Right forelimb (tissue), 1 donor: ENCODE results near the gene CHAF1A.
A peak's percentile ranks its signal among the peaks of the same experiment; 100 is the strongest.

Experiments
- DNase-seq: peaks from one replicate; pipeline ENCODE4 v3.0.0-alpha.2; 2018

The CHAF1A gene

DNA sequence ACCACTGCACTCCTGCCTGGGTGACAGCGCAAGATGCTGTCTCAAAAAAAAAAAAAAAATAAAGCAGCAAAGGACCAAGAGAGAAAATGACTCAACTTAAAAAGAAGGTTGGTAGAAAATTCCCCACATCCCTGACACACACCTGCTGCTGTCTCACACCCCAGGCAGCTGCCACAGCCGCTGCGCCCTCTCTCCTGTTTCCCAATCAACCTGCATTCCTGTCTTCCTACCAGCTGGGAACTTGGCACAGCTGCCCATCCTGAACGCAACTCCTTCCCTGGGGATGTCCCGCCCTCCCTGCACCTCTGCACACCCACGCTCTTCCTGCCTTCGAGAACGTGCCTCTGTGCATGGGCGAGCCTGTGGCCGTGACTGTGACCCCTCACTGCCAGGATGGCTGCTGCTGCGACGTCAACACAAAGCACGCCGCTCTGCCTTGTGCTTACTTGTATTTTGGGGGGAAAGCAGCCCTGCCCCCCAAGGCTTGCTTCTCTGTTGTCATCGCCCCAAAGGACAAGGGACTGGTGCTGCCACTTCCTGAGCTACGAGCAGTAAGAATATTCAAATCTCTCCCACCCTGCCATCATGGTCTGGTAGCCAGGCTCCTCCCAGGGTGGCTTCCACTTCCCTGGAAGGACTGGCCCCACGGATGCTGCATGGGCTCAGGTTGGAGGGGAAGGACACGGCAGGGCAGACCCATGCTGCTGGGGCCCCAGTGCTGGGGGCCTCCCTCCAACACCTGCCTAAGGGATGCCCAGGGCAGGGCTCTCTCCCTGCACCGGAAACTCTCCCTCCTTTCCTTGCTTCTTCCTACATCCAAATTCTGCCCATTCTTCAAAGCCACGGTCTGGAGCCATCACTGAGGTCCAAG lies 22.8 kb upstream of the CHAF1A start:
- no peak for DNase-seq

DNA sequence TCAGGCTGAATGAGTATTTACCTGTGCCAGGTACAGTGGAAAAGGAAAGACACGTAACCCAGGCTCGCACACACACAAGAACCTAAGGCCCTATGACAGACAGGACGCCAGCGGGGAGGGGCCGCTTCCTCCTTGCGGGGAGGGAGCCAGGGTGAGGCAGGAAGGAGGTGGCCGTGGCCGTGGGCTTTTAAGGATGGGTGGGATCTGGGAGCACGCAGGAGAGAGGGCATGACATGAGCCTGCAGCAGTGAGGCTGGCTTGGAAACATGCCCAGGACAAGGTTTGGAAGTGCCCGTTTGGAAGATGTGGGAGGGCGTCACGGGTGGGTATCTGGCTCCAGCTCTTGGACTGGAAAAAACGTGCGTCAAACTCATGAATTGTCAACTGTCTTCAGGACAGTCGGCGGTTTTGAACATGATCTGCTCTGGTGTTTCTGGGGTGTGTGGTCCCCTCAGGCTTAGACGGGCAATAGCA lies 22.1 kb upstream of the CHAF1A start:
- no peak for DNase-seq

DNA sequence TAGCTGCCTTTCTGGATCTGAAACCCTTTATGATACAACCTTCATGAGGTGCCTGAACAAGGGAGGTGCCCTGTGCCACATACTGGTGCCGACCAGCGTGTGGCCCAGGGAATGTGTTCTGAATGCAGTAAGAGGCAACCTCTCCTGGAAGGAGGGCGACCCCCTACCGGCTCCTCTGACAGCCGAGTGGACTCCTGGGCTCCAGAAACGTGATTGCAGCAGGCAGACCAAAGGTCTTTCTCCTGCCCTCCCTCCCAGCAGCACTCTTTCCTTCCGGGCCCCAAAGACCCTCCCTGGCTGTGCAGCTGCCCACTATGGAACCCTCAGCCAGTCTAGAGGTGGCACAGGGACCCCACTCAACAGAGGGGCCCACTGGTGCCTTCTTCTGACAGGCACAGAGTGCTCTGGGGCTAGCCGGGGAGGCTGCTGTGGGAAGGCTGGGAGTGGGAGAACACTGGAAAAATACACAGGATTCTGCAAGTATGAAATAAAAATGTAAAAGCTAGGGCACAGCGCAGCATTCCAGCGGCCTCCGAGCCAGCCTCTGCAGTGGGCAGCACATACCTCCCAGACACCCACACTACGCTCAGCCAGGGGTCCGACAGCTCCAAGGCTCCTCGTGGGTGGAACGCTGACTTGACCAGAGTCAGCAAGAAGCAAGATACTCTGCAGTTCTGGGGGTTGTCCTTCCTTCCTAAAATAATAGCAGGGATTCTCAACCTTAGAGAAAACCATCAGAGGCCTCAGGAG lies 17.0 kb upstream of the CHAF1A start:
- DNase-seq, result no peak

DNA sequence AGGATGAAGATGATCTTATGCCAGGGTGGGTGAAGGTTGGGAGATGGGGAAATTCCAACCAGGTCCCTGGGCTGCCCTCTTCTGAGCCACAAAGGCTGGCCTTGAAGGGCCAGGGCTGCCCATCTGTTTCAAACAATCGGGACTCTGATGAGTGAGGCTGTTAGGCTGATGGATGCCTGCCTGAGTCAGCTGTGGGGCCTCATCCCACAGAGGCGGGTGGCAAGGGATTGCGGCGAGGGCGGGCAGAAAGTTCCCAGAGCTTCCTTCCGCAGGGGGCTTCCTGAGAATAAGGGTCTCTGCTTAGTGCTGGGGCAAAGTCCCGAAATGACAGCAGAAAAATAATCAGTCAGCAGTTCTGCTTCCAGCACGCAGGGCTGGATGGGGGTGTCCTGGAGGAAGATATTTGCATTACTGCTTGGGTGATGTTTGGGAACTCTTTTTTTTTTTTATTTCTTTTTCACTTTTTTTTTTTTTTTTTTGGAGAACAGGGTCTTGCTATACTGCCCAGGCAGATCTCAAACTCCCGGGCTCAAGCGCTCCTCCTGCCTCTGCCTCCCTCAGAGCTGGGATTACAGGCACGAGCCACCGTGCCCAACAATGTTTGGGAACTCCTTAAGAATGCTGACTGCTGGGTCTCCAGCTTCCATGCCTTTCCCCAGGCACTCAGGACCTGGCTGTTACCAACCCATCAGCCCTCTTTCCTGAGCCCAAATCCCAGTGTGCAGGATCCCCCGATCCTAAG lies 16.2 kb upstream of the CHAF1A start:
- peak; percentile 44 for DNase-seq

DNA sequence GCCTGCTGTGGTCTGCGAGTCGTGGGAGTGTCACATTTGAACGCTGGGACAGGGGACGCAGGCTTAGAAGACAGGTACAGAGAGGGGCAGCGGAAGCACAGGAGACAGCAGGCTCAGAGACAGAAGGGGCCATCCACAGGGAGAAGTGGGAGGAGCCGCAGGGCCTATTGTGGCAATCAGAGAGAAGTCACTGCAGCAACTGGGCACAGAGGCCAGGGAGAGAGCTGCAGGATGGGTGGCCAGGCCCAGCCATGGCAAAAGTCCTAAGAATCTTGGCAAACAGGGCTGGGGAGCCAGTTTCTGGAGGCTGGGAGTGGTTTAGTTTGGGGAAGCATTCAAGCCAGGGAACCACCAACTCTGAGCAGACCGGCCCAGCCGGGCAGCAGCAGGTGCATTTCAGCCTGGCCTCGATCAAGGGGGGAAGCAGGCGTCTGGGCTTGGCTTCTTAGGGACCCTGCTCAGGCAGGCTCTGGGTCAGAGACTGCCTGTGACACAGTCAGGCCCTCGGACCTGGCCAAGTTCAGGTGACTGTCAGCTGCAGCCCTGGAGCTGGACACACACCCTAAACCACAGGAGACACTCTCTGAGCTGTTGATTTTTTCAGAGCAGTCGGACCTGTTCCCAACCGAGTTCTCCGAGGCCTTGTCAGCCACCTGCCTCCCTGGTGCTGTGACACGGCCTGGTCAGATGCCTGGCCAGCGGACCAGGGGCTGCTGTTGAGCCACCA lies 13.9 kb upstream of the CHAF1A start:
- no peak for DNase-seq

DNA sequence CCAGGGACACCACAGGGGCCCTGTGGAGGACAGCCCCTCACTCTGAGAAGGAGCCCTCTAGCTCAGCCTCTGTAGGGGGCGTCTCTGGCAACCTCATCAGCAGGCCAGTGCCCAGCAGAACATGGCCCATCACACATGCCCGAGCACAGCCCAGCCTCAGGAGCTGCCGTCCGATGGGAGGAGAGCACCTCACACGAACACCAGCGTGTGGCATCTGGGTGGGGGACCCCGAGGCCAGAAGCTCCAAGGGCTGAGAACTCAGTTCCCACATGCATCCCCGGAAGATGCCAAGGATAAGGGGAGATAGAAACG lies 13.4 kb upstream of the CHAF1A start:
- DNase-seq, result no peak

DNA sequence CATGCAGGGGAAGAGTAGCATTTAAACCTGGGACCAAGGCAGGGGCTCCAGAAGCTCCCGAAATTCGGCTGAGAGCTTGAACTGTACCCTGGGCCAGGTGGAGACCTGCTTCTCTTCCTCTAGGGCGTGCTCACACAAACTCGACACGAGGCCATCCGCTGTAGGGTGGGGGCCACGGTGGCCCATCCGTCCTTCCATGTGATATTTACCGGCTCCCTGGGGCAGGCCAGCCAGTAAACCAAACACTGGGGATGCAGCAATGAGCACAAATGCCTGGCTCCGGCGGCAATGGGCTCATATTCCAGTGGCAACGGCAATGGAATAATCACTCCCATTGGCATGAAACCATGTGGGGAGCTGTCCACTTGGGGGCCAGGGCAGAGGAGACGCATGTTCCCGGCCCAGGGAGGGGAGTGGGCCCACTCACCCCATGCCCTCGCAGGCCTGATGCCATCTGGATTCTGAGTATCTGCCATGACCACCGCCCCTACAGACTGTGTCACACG lies 12.9 kb upstream of the CHAF1A start:
- DNase-seq, result no peak

DNA sequence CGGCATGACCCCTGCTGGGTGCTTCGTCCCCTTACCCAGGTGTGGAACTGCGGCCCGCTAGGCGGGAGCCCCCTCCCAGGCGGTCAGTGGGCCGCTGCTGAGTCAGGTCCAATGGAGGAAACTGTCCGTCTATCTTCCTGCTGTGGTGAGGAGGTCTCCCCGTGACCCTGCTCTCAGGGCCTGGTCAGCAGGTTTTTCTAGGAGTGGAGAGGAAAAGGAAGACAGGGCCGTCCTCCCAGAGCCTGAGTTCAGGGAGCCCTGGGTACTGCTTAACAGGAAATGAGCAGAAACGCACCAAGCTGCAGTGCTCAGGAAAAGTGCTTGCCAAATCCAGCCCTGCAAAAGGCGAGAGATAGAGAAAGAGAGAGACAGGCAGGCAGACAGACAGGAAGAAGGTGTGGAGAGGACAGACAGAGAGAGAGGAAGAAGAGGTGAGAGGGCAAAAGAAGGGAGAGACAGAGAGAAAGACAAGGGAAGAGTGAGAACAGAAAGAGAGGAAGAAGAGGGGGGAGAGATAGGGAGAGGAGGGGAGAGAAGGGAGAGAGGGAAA lies 12.3 kb upstream of the CHAF1A start:
- no peak for DNase-seq

DNA sequence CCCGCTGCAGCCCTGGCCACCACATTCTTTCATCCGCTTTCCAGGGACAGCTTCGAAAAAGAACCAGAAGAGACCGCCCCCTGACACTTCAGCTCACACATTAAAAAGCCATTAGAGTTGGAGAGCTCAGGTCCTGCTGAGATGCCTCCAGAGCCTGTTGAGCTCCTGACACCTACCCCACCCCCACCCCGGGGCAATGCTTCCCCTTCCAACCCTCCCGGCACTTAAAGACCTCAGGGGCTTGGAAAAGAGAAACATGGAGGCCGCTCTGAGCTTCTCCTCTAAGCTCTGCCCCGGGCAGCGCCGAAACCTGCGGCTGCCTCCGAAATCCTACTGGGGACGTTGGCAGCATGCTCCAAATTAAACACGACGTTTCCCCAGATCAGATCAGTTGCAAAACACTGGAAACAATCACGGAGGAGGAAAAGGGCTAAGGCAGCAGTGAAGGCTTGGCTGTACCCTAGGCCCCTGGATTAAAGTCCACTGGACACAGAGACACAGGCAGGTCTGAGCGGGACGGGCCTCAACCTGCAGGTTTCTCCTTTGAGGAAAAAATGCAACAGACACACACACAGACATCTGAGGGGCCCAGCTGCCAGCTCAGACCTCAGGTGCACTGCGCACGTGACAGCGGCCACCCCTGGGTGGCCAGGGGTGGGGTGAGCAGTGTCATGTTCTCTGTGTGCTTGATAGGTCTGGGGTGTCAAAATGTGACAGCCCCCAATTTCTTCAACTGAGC lies 11.7 kb upstream of the CHAF1A start:
- peak; percentile 46 for DNase-seq

DNA sequence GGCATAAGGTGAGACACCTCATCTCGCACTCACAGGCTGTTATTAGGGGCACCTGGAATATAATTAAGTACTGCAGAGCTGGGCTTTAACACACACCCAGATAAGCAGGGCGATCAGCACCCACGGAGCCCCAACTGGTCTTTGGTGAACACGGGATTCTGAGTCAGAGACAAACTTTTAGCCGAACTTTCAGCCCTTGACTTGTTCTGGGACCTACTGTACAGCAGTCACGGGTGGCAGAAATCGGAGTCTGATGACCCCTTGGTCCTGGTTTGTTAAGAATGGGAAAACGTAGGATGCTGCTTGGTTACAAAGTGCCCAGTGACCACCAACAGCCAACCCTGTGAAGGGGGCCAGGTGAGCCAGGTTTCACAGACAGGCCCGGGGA lies 11.1 kb upstream of the CHAF1A start:
- no peak for DNase-seq

DNA sequence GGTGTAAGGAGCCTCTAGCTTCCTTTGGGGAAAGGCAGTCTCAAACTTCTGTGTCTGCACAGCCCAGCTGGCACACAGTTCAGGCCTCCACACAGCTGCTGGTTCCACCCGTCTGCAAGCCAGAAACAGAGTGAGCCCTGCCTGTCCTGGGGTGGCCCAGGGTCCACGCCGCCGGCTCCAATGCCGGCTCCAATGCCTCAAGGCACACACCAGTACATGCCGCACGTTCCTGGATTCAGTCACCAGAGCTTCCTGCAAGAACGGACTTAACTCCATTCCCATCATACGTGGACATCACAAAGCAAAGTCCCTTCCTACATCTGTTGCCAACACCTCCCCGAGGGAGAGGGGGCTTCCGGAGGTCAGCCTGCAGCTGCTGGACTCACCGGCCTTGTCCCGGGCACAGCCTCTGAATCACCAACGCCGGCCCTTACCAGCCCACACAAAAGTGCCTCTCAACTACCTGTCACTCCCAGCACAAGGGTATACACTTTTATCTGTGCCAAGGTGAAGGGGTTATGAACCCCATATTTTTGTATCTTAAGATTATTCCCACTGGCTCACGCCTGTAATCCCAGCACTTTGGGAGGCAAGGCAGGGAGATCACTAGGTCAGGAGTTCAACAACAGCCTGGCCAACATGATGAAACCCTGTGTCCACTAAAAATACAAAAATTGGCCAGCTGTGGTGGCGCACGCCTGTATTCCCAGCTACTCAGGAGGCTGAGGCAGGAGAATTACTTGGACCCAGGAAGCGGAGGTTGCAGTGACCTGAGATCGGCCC lies 10.5 kb upstream of the CHAF1A start:
- DNase-seq, result peak; percentile 70

DNA sequence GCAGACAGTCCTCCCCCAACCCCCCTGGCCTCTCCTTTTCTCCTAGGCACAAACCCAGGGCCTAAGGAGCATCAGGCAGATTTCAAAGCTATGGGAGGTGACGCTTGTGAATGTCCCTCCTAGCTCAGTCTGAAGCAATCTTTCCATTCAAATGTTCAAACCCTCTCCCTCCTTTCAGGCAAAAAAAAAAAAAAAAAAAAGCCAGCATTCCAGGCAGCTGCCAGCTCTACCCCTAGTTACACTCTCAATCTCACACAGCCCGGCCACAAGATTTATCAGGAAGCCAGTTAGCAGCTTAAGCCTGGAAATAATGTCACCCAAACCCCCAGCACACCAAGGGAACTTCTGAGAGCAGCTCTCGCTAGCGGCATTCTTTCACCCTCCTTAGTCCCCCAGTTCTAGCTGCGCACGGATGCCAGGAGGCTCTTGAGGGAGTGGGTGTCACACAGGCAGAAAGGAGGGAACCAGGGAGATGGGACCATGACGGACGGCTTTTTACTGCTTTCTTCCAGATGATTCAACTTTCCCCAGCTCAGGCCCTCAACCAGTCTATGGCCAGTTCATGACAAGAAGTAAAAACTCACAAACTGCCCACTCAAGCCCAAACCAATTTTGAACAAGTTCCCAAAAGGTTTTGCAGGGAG lies 8.4 kb upstream of the CHAF1A start:
- DNase-seq, result no peak

DNA sequence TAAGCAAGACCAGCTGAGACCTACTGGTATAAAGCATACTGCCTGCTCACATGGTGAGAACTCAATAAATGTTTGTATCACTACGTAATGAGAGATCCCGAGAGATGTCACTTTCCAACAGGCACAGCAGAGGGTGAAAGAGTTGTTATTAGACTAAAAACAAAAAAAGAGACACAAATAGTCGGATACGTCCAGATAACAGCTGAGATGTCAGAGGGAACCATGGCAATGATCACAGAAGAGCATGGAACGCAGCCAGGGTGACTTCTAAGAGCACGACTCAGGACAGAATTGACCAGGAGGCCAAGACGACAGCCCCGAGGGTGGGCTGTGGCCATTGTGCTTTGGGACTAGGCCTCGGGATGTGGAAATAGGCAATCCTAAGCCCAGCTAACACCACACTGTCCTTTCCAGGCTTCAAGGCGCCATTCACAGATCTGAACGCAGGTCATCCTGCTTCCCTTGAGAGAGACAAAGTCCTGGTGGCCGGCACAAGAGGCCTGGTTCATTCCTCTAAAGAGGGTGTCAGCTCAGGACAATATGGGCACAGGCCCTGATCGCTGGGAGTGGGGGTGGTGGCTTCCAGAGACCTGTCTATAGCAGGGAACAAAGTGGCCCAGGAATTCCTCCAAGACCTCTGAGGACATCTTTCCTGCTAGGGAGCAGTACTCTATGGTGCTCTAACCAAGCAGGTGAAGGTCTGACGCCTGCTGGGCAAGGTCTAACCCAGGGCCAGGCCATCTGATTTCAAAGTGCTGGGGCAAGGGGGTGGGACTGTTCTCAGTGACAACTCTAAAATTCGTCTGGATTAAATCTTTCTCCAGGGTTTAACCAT lies 5.3 kb upstream of the CHAF1A start:
- DNase-seq, result no peak

DNA sequence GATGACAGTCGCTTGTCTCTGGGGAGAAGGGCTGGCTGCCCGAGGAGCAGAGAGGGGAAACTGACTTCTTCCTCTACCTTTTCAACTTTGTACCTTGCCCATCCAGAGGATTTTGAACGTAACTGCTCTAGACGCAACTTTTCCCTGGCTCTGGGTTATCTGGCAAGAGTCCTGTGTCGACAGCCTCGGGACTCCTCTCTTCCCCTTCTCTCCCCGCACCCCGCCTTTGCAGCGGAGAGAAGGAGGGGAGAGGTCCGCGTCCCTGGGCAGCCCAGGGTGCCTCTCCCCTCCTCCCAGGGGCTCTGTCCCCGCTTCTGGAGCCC lies 2.7 kb upstream of the CHAF1A start:
- no peak for DNase-seq

DNA sequence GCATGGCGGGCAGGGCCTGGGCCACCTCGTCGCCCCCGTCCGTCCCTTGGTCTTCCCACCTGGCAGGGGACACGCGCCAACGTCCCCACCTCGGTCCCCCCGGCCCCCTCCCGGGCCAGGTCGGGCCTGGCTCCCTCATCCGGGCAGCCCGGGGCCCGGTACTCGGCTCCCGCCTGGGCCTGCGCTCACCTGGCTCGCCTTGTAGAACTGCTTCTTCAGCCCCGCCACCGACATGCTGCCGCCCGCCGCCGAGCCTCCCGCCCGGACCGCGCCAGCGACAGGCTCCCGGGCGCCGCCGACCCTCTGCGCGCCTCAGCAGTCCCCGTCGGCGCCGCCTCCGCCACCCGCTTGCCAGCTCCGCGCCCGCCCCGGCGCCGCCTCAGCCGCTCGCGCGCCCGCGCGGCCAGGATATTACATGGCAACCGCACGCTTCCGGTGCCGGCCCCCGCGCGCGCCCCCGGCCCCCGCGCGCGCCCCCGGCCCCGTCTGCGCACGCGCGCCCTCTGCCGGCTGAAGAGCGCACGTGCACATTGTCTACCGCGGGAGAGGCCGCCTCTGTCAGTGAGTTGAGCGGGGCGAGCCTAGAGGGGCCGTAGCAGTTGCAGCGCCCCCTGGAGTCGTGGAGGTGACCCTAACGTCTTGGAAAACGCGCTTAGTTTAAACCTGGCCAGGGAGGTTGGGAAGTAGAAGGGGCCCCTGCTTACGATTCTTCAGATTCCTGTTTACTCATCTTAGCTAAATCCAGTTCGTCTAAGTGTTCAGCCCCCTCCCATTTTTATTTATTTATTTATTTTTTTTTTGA lies 2.1 kb upstream of the CHAF1A start, which contains the start of gene SH3GL1:
Gene SH3GL1, minus strand, starts transcription at position 413 of the 802 bp plus-strand sequence. Its CDS starts 179 bp downstream, at position 234.
- DNase-seq, result peak; percentile 95

DNA sequence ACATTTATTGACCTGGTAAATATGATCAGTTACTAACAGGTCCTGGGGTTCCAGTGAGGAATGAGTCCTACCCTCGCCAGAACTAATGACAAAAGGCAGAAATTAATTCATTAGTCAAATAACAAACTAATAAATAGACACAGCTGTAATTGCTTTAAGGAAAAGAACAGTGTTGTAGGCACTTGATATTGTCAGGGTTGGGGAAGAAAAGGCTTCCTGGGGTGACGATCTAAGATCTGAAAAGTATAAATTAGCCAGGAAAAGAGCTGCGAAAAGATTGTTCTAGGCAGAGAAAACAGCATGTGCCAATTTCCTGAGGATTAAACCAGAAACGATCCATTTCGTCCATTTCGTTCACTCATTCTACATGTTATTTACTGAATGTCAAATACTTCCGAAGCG lies 670 bp upstream of the CHAF1A start:
- DNase-seq, result no peak

DNA sequence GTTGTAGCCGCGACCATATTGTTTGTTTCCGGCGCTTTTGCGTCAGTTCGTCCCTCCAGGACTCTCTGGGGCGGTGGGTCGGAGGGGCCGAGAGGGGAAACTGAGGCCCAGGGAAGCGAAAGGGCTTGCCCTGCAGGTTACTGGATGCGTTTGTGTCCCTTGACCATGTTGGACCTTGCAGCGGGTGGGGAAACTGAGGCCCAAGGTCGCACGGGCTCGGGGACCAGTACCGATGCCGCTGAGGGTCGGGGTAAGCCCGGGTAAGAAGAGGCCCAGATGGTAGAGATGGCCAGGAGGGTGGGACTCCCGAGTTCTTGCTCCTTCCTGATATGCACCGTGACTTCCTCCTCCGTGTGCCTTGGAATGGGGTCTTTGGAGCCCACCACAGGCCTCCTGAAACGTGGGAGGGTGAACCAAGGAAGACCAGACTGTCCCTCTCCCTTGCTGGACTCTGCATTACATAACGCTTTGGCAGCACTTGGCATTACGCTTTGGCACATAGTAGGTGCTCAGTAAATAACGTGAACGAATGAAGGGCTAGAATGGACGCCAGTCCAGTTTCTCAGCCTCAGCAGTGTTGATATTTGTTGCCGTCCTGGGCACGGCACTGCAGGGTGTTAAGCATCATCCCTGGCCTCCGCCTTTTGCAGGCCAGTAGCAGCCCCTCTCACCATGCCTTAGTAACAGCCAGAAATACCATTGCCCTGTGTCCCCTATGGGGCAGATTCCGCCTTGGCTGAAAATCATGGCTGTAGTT lies 743 bp downstream of the CHAF1A start:
- DNase-seq, result no peak

DNA sequence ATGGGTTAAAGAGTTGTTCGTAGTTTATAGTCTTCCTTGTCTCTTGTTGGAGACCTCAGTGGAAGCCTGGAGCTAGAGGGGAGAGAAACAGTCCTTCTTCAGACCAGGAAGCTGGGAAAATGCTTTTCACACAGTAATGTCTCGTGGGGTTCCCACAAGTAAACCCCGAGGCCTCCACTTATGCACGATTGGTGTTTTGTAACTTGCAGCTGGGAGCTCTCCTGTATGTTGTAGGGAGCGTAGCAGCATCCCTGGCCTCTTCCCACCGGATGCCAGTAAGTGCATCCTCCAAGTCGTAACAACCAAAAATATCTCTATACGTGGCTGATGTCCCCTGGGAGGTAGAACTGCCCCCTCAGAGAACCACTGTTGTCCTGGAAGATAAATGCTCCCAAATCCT lies 3.5 kb downstream of the CHAF1A start:
- no peak for DNase-seq
